Right ventricle myocardium inferior (tissue), 1 donor: ENCODE results near the gene PLXNC1. TPM values are rescaled to one million over a fixed set of nuclear protein-coding genes. Genes with fewer than 3 reads are reported as not detected.

Experiments used
- ATAC-seq: fragments of 200-7000 bp; cut with Tn5 transposase; one replicate; pipeline ENCODE4 v1.9.1; 2020; ENCODE audit warnings: mild to moderate bottlenecking, moderate library complexity
- DNase-seq: peaks from one replicate; pipeline ENCODE4 v3.0.0; 2021; ENCODE audit errors: missing footprints
- intact Hi-C: fragments of 100-400 bp; cut with DNase I; formaldehyde crosslinking; loops from one replicate; pipeline ENCODE4 v1.11.0; 2022
- total RNA-seq: library from RNA; stranded (reverse); fragmentation: NEBNext Ultra II Directional; extraction: Animal tissue kit (Norgen Biotek cat#: 25700); gene quantifications from one replicate; pipeline ENCODE4 v1.2.1, GENCODE V29; 2021
- donor health status: DM: no; HTN: yes; CAD: no; lungs with severe emphysema.

Gene PLXNC1
- total RNA-seq, 1 donor from 2014 or later = 3.0 TPM

GRCh38 chr12:94127239-94128131 lies 20.9 kb upstream of the PLXNC1 start:
- no peak for ATAC-seq
- intact Hi-C loops = no loop called here

DNA sequence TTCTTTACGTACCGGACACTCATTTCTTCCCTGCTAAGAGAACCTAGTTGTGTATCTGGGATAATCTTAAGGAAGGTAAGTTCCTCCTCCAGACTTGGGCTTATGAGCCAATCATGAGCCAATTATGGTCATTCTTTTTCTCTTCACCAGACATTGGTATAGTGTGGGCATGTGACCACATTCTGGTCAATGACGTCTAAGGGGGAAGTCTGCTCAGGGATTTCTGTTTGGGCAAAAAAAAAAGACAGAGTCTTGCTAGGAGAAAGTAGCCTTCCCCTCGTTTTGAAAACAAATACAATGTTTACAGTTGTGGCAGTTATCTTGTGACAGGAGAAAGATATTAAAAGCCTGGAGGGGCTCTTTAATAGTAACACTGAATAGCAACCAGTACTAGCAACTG lies 20.1 kb upstream of the PLXNC1 start:
- intact Hi-C loops = no loop called here
- DNase-seq (no peak), ATAC-seq (no peak)

More at GRCh38 chr12:94127239-94128131, 20.9 kb upstream of the PLXNC1 start:
- no peak for DNase-seq

DNA sequence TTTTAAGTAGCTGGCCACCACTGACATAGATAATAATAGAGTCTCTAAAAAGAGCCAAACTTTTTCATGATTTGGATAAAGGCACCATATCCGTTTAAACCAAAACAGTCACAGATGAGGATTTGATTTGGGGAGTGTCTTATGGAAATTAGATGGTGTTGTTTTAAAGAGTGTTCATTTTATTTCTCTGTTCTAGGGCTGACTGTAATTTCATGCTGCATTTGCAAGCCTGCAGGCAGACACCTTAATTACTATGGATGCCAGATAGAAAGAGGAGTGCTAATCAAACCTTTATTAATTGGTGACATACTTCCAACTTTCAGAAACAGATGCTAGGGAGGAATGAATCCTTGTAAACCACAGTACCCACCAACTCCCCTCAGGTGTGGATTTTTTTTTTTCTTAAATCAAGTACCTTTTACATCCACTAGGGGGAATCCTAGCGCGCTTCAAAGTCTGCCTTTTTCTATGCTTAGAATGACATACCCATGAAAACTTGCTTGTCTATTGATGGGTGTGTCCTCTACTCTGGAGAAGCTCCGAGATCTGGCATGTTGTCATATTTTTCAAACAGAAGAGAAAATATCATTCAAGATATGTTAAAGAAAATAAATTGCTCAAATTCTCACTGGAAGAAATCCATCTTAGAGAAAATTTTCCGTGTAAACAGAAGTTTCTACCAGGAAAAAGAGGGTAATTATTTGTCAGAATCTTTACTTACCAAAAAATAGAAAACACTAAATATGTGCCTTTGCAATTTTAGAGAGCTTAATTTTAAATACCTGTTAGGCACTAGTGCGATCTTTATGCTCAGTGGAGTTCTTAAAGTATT lies 14.2 kb upstream of the PLXNC1 start:
- peak; percentile 68 for ATAC-seq
- no peak for DNase-seq
- intact Hi-C loops = loop anchor here (2.0 to 10.0 kb wide), 2 partner anchors 631 to 1203 kb away; no protein-coding TSS in a partner anchor

GRCh38 chr12:94135896-94136295 lies 12.5 kb upstream of the PLXNC1 start:
- DNase-seq (no peak), ATAC-seq (no peak)
- intact Hi-C loops = loop anchor here (2.0 to 10.0 kb wide), 2 partner anchors 629 to 1201 kb away; no protein-coding TSS in a partner anchor

GRCh38 chr12:94139816-94140215 lies 8.6 kb upstream of the PLXNC1 start:
- intact Hi-C loops = loop anchor here (10.0 kb wide), 1 partner anchor 625 kb away; no protein-coding TSS in a partner anchor
- no peak for DNase-seq
- no peak for ATAC-seq

GRCh38 chr12:94140556-94140955 lies 7.8 kb upstream of the PLXNC1 start:
- intact Hi-C loops = no loop called here

GRCh38 chr12:94141004-94141764 lies 7.2 kb upstream of the PLXNC1 start:
- intact Hi-C loops = no loop called here
- DNase-seq = no peak
- ATAC-seq = no peak

More at GRCh38 chr12:94140556-94140955, 7.8 kb upstream of the PLXNC1 start:
- DNase-seq (no peak), ATAC-seq (no peak)

DNA sequence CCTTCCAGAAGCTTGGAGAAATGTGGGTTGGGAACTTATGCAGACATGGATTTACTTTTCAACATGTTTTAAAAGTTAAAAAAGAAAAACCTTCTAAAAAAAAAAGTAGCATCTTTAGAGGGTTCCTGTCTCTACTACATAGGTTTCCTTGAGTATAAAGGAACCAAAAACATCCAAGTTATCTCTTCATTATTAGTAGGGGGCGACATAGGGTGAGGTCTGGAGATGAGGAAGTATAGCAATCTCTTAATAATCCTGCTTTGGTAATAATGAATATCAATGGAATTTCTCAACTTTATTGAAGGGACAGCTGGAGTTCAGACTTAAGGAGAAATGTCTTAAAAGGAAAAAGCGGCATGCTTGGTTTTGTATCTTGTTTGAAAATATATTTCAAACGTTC lies 6.5 kb upstream of the PLXNC1 start:
- DNase-seq (no peak), ATAC-seq (no peak)
- intact Hi-C loops = no loop called here

DNA sequence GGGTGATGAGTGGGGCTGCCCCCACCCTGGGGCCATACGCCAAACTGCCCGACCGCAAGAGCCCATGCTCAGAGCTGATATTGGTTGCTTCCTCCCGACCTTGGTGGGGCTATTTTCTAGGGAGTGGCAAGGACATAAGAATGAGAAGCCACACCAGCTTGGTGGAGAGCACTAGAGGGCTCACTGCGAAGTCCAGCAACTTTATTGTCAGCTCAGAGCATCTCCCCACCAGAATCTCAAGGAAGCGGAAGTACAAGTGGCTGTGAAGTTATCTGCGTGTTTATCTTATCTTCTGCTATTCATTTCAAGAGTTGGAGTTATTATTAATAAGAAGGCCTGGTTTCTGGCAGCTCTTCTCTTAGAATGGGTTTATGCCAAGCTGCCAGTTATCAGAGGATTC lies 4.9 kb upstream of the PLXNC1 start:
- intact Hi-C loops = no loop called here

GRCh38 chr12:94143951-94144350 lies 4.4 kb upstream of the PLXNC1 start:
- intact Hi-C loops = no loop called here
- ATAC-seq = no peak

More for the DNA sequence above, 4.9 kb upstream of the PLXNC1 start:
- ATAC-seq (no peak), DNase-seq (no peak)

DNA sequence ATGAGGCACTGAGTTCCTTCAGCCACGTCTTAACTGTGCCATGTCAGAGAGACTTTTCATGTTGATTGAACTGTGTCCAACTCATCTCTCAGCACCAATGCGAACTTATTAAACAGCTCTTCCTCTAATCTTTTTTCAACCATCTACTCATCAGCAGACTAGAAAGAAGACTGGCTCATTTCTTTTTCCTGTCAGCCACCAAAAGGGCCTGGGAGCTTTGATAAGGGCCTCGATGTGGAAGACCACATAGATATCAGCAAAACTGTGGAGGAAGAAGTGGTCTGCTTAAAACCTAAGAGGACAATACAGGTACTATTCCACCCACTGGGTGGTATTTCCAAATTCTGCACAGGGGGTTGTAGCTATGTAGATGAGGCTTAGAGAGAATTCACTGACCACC lies 3.6 kb upstream of the PLXNC1 start:
- DNase-seq (no peak), ATAC-seq (no peak)
- intact Hi-C loops = loop anchor here (5.0 kb wide), 1 partner anchor 293 kb away; no protein-coding TSS in a partner anchor

More at GRCh38 chr12:94143951-94144350, 4.4 kb upstream of the PLXNC1 start:
- DNase-seq = no peak

DNA sequence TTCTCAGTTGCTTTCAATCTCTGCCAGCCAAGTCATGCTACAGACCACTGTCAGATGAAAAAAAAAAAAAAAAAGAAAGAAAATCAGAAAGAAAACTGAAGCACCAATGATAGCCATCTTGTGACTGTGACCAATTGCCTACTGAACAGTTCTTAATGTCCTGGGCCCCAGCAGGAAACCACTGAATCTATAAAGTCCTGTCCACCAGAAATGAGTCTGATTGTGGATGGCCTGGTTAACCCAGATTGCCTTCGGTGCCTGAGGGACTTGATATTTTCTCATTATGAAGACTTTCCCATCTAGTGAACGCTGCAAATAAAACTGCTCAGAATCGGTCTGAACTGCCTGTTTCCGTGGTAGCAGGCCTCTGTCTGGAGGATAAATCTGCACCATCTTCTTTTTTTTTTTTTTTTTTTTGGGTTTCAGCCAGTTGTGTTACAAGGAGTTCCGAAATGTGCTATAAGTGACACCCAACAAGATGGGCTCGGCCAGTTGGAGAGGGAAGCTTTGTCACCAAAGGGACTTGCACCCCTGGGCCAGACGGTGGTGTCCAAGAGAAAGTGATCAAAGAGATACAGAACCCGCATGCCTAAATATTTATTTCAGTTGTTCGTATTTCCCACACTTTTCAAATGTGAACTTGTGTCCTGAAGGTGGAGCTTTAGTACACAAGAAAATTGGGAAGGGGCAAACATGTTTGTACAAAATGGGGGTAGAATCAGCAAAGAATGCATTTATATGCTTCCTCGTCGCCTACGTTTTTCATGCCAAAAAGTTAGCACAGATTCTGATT lies 3.0 kb upstream of the PLXNC1 start:
- DNase-seq (no peak), ATAC-seq (no peak)
- intact Hi-C loops = loop anchor here (5.0 kb wide), 1 partner anchor 292 kb away; no protein-coding TSS in a partner anchor

DNA sequence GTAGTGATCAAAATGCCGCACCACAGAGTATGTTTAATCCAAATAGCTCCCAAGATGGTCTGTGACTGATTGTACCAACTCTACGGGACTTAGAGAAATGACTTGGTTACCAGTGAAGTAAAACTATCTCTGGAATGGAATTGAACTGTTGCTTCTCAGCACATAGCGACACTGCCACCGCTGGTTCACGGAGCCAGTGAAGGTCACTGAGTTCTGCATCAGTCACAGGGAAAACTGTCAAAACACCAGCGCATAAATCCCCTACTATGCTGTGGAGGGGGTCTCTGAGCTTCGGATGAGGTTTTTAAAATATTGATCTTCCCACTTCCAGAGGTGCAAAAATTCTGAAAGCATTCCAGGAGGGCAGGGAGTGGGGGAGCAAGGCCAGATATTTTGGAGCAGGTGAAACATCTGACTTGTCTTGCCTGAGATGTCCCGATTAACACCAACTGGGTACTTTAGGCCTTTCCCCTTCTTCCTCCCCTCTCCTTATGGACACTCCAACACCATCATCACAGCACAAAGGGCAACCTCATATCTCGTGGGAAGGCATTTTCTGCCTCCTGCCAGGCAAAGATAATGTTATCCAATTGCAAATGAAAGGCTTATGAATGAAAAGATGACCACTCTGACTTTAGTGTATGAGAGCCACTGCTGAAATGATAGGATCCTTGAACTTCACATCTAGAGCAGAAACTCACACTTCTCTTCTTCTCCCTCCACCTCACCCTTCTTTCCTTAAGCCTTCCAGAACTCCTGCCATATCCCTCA lies 2.0 kb upstream of the PLXNC1 start:
- ATAC-seq = no peak
- intact Hi-C loops = loop anchor here (1.0 to 5.0 kb wide), 2 partner anchors 291 to 387 kb away; no protein-coding TSS in a partner anchor
- DNase-seq = no peak

GRCh38 chr12:94147387-94147990 lies 888 bp upstream of the PLXNC1 start:
- intact Hi-C loops = loop anchor here (5.0 kb wide), 1 partner anchor 290 kb away; no protein-coding TSS in a partner anchor
- DNase-seq (no peak), ATAC-seq (no peak)

DNA sequence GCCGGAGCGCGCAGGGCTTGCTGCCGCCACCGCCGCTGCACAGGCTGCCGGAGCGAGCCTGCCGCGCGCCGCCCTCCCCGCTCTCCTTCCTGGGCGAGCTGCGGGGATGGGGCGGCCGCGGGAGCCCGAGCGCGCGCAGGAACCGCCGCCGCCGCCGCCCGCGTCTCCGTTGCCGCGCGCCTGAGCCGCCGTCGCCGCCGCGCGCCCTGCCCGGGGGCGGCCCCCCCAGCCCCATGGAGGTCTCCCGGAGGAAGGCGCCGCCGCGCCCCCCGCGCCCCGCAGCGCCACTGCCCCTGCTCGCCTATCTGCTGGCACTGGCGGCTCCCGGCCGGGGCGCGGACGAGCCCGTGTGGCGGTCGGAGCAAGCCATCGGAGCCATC lies 352 bp downstream of the PLXNC1 start:
- DNase-seq (peak; percentile 70), ATAC-seq (no peak)
- intact Hi-C loops = loop anchor here (5.0 kb wide), 1 partner anchor 289 kb away; no protein-coding TSS in a partner anchor

- DNase-seq = peak; percentile 84
- peak; percentile 37 for ATAC-seq
- intact Hi-C loops = loop anchor here (5.0 kb wide), 1 partner anchor 288 kb away; no protein-coding TSS in a partner anchor
Observed at GRCh38 chr12:94149119-94149780, 873 bp downstream of the PLXNC1 start.
